Osteoblast (primary cell): ENCODE data around the gene RAB4A. TPM values are rescaled to one million over a fixed set of nuclear protein-coding genes. Genes with fewer than 3 reads are reported as not detected.

ENCODE experiments used
- DNase-seq: peaks from one replicate; pipeline ENCODE4 v3.0.0; 2011; ENCODE audit warnings: low spot score, mixed read lengths; ENCODE audit not compliant: insufficient read length; ENCODE audit errors: missing footprints
- H2AFZ ChIP-seq: 2 replicates; pipeline ENCODE4 v1.6.0; 2011; ENCODE audit warnings: mild to moderate bottlenecking, low read length
- H3K27ac ChIP-seq: 2 replicates; pipeline ENCODE4 v1.5.1; 2011; ENCODE audit warnings: mild to moderate bottlenecking, low read depth, low read length, moderate library complexity
- H3K27me3 ChIP-seq: 2 replicates; pipeline ENCODE4 v1.6.0; 2012; ENCODE audit warnings: mild to moderate bottlenecking, control low read depth, inconsistent platforms, low read length, moderate library complexity; ENCODE audit not compliant: insufficient read depth
- H3K36me3 ChIP-seq: 2 replicates; pipeline ENCODE4 v1.5.1; 2011; ENCODE audit warnings: mild to moderate bottlenecking, low read length, control low read depth, moderate library complexity; ENCODE audit not compliant: insufficient read depth
- H3K4me1 ChIP-seq: 2 replicates; pipeline ENCODE4 v1.5.1; 2011; ENCODE audit warnings: mild to moderate bottlenecking, low read length, control low read depth, moderate library complexity; ENCODE audit not compliant: insufficient read depth
- H3K4me2 ChIP-seq: 2 replicates; pipeline ENCODE4 v1.6.0; 2011; ENCODE audit warnings: mild to moderate bottlenecking, low read length; ENCODE audit not compliant: insufficient read depth
- H3K4me3 ChIP-seq: fragments of 200-600 bp; sonication (generic); 3 replicates; pipeline ENCODE4 v1.5.1; 2012; ENCODE audit warnings: mild to moderate bottlenecking, low read length, inconsistent platforms; ENCODE audit not compliant: insufficient read depth
- H3K79me2 ChIP-seq: 2 replicates; pipeline ENCODE4 v1.6.0; 2012; ENCODE audit warnings: mild to moderate bottlenecking, low read length, control low read depth, inconsistent platforms; ENCODE audit not compliant: insufficient read depth
- H3K9me3 ChIP-seq: 2 replicates; pipeline ENCODE4 v1.5.1; 2011; ENCODE audit warnings: low read depth, low read length, control low read depth
- H4K20me1 ChIP-seq: 2 replicates; pipeline ENCODE4 v1.6.0; 2012; ENCODE audit warnings: mild to moderate bottlenecking, low read length, control low read depth; ENCODE audit not compliant: insufficient read depth
- CTCF ChIP-seq: IDR thresholded peaks from 2 replicates; pipeline ENCODE4 v1.5.1; 2011; ENCODE audit warnings: mild to moderate bottlenecking, low read depth, low read length, moderate library complexity; ENCODE audit errors: extremely low read depth
- total RNA-seq: library from RNA; depleted of rRNA; stranded (reverse); fragments of >200 nt; gene quantifications from 2 replicates; pipeline ENCODE4 v1.2.3, GENCODE V29; 2012

The RAB4A gene
- total RNA-seq, 1 donor: 19.9 TPM

GRCh38 chr1:229341774-229342655 lies 71.1 kb downstream of the RAB4A start:
- no peak overlapping the region for H3K27ac ChIP-seq
- peak; percentile 96 for DNase-seq

GRCh38 chr1:229342656-229343569 lies 72.0 kb downstream of the RAB4A start, which contains the start of gene CCSAP:
Gene CCSAP, minus strand, starts transcription at chr1:229343047. Its CDS starts 582 bp downstream, at chr1:229342465.
- no peaks in the 10 kb centered on the region for H3K9me3 ChIP-seq
- TF ChIP-seq CTCF: no peak
- no peaks in the 10 kb centered on the region for H3K36me3 ChIP-seq
- H3K4me1 ChIP-seq: peaks cover 10% of the 10 kb centered on the region
- no peaks in the 10 kb centered on the region for H4K20me1 ChIP-seq
- DNase-seq: peak; percentile 93
- H2AFZ ChIP-seq: peak within 1 kb of the TSS; percentile 92
- H3K4me3 ChIP-seq: peak within 1 kb of the TSS; percentile 84
- no peaks in the 10 kb centered on the region for H3K27me3 ChIP-seq
- no peak within 1 kb of the TSS for H3K27ac ChIP-seq
- peak within 1 kb of the TSS; percentile 95 for H3K4me2 ChIP-seq
- peaks cover 16% of the 10 kb centered on the region for H3K79me2 ChIP-seq

More at GRCh38 chr1:229341774-229342655, 71.1 kb downstream of the RAB4A start:
- Histone ChIP-seq H2AFZ (peak overlapping the region; percentile 44), H3K79me2 (peaks cover 19% of the 10 kb centered on the region), H3K9me3 (no peaks in the 10 kb centered on the region), H3K36me3 (no peaks in the 10 kb centered on the region), H3K4me1 (peaks cover 10% of the 10 kb centered on the region), H3K27me3 (no peaks in the 10 kb centered on the region), H3K4me3 (peak overlapping the region; percentile 84), H3K4me2 (peak overlapping the region; percentile 86), H4K20me1 (no peaks in the 10 kb centered on the region)
- TF ChIP-seq CTCF: no peak

DNA sequence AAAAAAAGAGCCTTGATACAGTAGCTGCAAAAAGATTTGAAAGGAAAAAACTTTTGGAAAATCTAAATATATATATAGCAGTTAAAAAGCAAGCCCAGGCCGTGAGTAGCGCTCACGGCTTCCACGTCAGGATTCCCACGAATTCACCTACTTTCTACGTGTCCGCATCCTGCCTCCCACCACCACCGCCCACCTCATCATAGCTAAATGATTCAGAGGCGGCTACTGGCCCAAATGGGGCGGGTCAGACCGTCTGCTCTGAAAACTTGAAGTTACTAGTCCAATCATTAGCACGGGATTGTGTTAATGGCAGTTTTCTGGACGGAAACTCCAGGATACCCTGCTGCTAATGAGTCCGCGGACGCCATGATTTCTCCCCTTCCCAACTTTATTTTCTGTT lies 73.2 kb downstream of the RAB4A start:
- H3K4me3 ChIP-seq: peak overlapping the region; percentile 51
- no peak overlapping the region for H3K27ac ChIP-seq
- peak overlapping the region; percentile 20 for H2AFZ ChIP-seq
- peaks cover 15% of the 10 kb centered on the region for H3K79me2 ChIP-seq
- peak overlapping the region; percentile 95 for H3K4me2 ChIP-seq
- DNase-seq: peak; percentile 9
- H3K9me3 ChIP-seq: no peaks in the 10 kb centered on the region
- TF ChIP-seq CTCF: no peak
- H4K20me1 ChIP-seq: no peaks in the 10 kb centered on the region
- no peaks in the 10 kb centered on the region for H3K27me3 ChIP-seq
- H3K36me3 ChIP-seq: no peaks in the 10 kb centered on the region
- H3K4me1 ChIP-seq: peaks cover 5% of the 10 kb centered on the region
